K562 (cell line): ENCODE data around the gene BIRC7. TPM values are rescaled to one million over a fixed set of nuclear protein-coding genes. Genes with fewer than 3 reads are reported as not detected.

Experiments used
- ATAC-seq: fragments of 200-7000 bp; cut with Tn5 transposase; 3 replicates; pipeline ENCODE4 v1.9.1; 2020; ENCODE audit warnings: moderate library complexity
- BruUV-seq: library from RNA; stranded (reverse); fragments of 400-500 nt; replicated peaks from 2 replicates; lab custom pipeline; 2021; lab: Mats Ljungman, UMichigan
- CTCF ChIA-PET: fragments of 300-600 bp; formaldehyde crosslinking; extraction: SDS; loops from one replicate; lab custom pipeline; 2021; ENCODE audit warnings: low intra/inter-chr PET ratio; lab: Yijun Ruan, JAX
- POLR2A ChIA-PET: fragments of 300-600, 350-650 bp; sonication (Branson Sonifier 250); formaldehyde crosslinking; extraction: SDS; loops from one replicate; lab custom pipeline; 2021; ENCODE audit warnings: antibody characterized with exemption, inconsistent platforms; lab: Yijun Ruan, JAX
- DNase-seq, 4 experiments: peaks; one replicate each; pipeline versions ENCODE4 v3.0.0 to v3.0.0-alpha.2; 2011 to 2018; ENCODE audit warnings: low spot score in 3 of 4, mixed read lengths in 3 of 4; ENCODE audit errors: extremely low read depth in 1 of 4
- FAIRE-seq: peaks from 2 replicates; lab custom pipeline; 2011; peaks lifted over from hg19 to GRCh38; lab: Jason Lieb, UNC
- H2AFZ ChIP-seq: 2 replicates; pipeline ENCODE4 v1.6.0; 2011; ENCODE audit warnings: low read depth, low read length, control low read depth, inconsistent platforms
- H3K27ac ChIP-seq: fragments of 200-600 bp; 3 replicates; pipeline ENCODE4 v1.8.0; 2011; ENCODE audit warnings: low read depth, mild to moderate bottlenecking, control low read depth, inconsistent platforms, low read length, moderate library complexity, mixed read lengths; ENCODE audit errors: extremely low read depth
- H3K27me3 ChIP-seq, 2 experiments: fragments of 300-600 bp in 1 of 2; 2 replicates in 1 of 2; 3 replicates in 1 of 2; pipeline versions ENCODE4 v1.6.0 to v1.8.0; 2011; ENCODE audit warnings: inconsistent platforms in 2 of 2, low read length in 2 of 2, mild to moderate bottlenecking in 1 of 2, mixed read lengths in 1 of 2, moderate library complexity in 1 of 2; ENCODE audit not compliant: control insufficient read depth in 2 of 2, insufficient read depth in 2 of 2
- H3K36me3 ChIP-seq: fragments of 300-600 bp; 3 replicates; pipeline ENCODE4 v1.8.0; 2011; ENCODE audit warnings: mild to moderate bottlenecking, low read length, inconsistent platforms; ENCODE audit not compliant: control insufficient read depth, insufficient read depth
- H3K4me1 ChIP-seq, 2 experiments: fragments of 200-600 bp in 1 of 2; replicated peaks in 1 of 2; 2 replicates in 1 of 2; 3 replicates in 1 of 2; pipeline versions ENCODE4 v1.5.1 to v1.8.0; 2011; ENCODE audit warnings: inconsistent platforms in 2 of 2, low read length in 2 of 2, mild to moderate bottlenecking in 1 of 2, mixed read lengths in 1 of 2, moderate library complexity in 1 of 2; ENCODE audit not compliant: control insufficient read depth in 2 of 2, insufficient read depth in 2 of 2
- H3K4me2 ChIP-seq: 2 replicates; pipeline ENCODE4 v1.6.1; 2011; ENCODE audit warnings: low read length, control low read depth, inconsistent platforms, mixed read lengths; ENCODE audit not compliant: insufficient read depth
- H3K4me3 ChIP-seq: fragments of 200-600 bp; sonication (generic), shearing (Covaris generic); 2 replicates; pipeline ENCODE4 v1.5.1; 2016; ENCODE audit warnings: control low read depth, inconsistent platforms
- H3K79me2 ChIP-seq: fragments of 200-600 bp; 3 replicates; pipeline ENCODE4 v1.8.0; 2011; ENCODE audit warnings: low read length, inconsistent platforms; ENCODE audit not compliant: control insufficient read depth, insufficient read depth
- H3K9ac ChIP-seq, 2 experiments: 2 replicates each; pipeline versions ENCODE4 v1.6.0 to v1.6.1; 2011; ENCODE audit warnings: low read depth in 2 of 2, low read length in 2 of 2, control low read depth in 1 of 2, inconsistent platforms in 1 of 2, mild to moderate bottlenecking in 1 of 2, mixed read lengths in 1 of 2; ENCODE audit not compliant: insufficient read depth in 1 of 2
- H3K9me1 ChIP-seq: one replicate; pipeline ENCODE4 v1.6.0; 2011; ENCODE audit warnings: inconsistent platforms, mild to moderate bottlenecking, low read length, moderate library complexity; ENCODE audit not compliant: control insufficient read depth, insufficient read depth
- H3K9me3 ChIP-seq: replicated peaks from 2 replicates; pipeline ENCODE4 v1.5.1; 2011; ENCODE audit warnings: low read depth, low read length, inconsistent platforms; ENCODE audit not compliant: control insufficient read depth, insufficient read depth
- H4K20me1 ChIP-seq: replicated peaks from 2 replicates; pipeline ENCODE4 v1.6.1; 2011; ENCODE audit warnings: low read length, inconsistent platforms, mixed read lengths; ENCODE audit not compliant: control insufficient read depth, insufficient read depth
- DPF2 ChIP-seq: fragments of 450-650 bp; IDR thresholded peaks from 2 replicates; pipeline ENCODE4 v1.6.1; 2016
- JUND ChIP-seq, 2 experiments: IDR thresholded peaks; 2 replicates in 1 of 2; 3 replicates in 1 of 2; pipeline ENCODE4 v1.6.1; 2011; ENCODE audit warnings: borderline replicate concordance in 2 of 2, low read depth in 2 of 2, low read length in 2 of 2, improper control_type of control experiment in 1 of 2, missing biosample characterization in 1 of 2, missing genetic modification characterization in 1 of 2, missing genetic modification reagents in 1 of 2
- POLR2G ChIP-seq: fragments of 200-400 bp; formaldehyde crosslinking; IDR thresholded peaks from 2 replicates; pipeline ENCODE4 v1.6.1; 2017; ENCODE audit warnings: low read depth, mild to moderate bottlenecking, antibody characterized with exemption, low read length, moderate library complexity
- RBFOX2 ChIP-seq: fragments of 200-400 bp; formaldehyde crosslinking; IDR thresholded peaks from 2 replicates; pipeline ENCODE4 v1.6.1; 2017; ENCODE audit warnings: low read depth, mild to moderate bottlenecking, low read length, moderate library complexity
- RBM22 ChIP-seq: fragments of 200-400 bp; formaldehyde crosslinking; IDR thresholded peaks from 2 replicates; pipeline ENCODE4 v1.6.1; 2018; ENCODE audit warnings: low read length, low read depth; ENCODE audit not compliant: poor library complexity, severe bottlenecking
- SUPT5H ChIP-seq: fragments of 450-650 bp; IDR thresholded peaks from 2 replicates; pipeline ENCODE4 v1.6.1; 2016
- ZNF232 ChIP-seq: sonication (generic); formaldehyde crosslinking; IDR thresholded peaks from 2 replicates; pipeline ENCODE4 v1.8.0; 2022; ENCODE audit warnings: mild to moderate bottlenecking, missing genetic modification reagents
- WGBS: fragments of 100-300 bp; shearing (Covaris generic); methylation state at CpG from one replicate; pipeline ENCODE4 v1.1.6; 2016; ENCODE audit warnings: low coverage, mixed read lengths; ENCODE audit not compliant: insufficient coverage; ENCODE audit errors: missing lambda C conversion rate; 5-methylcytosine and 5-hydroxymethylcytosine counted together
- in situ Hi-C: fragments of 300-500 bp; cut with MboI; formaldehyde crosslinking; loops from 4 replicates; pipeline ENCODE4 v1.15.0; 2018; ENCODE audit warnings: inconsistent platforms, mixed read lengths
- intact Hi-C: fragments of 100-400 bp; cut with micrococcal nuclease; formaldehyde crosslinking; loops from 2 replicates; pipeline ENCODE4 v1.14.2; 2022
- polyA plus RNA-seq, 8 experiments: library from polyadenylated mRNA; depleted of rRNA in 4 of 8; stranded (reverse) in 5 of 8; unstranded in 3 of 8; fragments of >200 nt; fragmentation: Nextera tagmentation in 2 of 8; fragmentation: Illumina TruSeq in 1 of 8; extraction: Ambion mirVana in 2 of 8; extraction: Trizol in 1 of 8; gene quantifications; 2 replicates each; pipeline versions ENCODE4 v1.2.1 to v1.2.3, GENCODE V29; 2011 to 2014; ENCODE audit warnings: inconsistent platforms in 1 of 8, missing spikeins in 1 of 8
- total RNA-seq, 7 experiments: library from RNA; depleted of rRNA in 6 of 7; stranded (reverse); fragments of >200 nt in 6 of 7; fragmentation: Illumina TruSeq in 2 of 7; extraction: Trizol in 2 of 7; gene quantifications; 2 replicates each; pipeline versions ENCODE4 v1.2.1 to v1.2.3, GENCODE V29; 2011 to 2021; ENCODE audit warnings: low replicate concordance in 1 of 7
- TF ChIP-seq, protein P1 (sequence below), 2 experiments: fragments of 200-800 bp in 1 of 2; sonication (Bioruptor generic) in 1 of 2; sonication (generic) in 1 of 2; formaldehyde crosslinking in 1 of 2; IDR thresholded peaks in 1 of 2; conservative IDR thresholded peaks in 1 of 2; 2 replicates each; pipeline versions ENCODE4 v1.5.0 to v1.6.1; 2016 to 2020; ENCODE audit warnings: missing compliant biosample characterization in 1 of 2, missing genetic modification characterization in 1 of 2, missing genetic modification reagents in 1 of 2
- TF ChIP-seq, protein P2 (sequence below): fragments of 450-650 bp; IDR thresholded peaks from 2 replicates; pipeline ENCODE4 v1.6.1; 2016; ENCODE audit warnings: low read depth, mild to moderate bottlenecking, moderate library complexity

Gene BIRC7
- total and polyA plus RNA-seq, 9 of the 15 experiments (the other 6 are each of a cell fraction or from before 2014, with no cell fraction given) = 0.14 to 0.19 (median 0.16) TPM; not detected in 5

DNA sequence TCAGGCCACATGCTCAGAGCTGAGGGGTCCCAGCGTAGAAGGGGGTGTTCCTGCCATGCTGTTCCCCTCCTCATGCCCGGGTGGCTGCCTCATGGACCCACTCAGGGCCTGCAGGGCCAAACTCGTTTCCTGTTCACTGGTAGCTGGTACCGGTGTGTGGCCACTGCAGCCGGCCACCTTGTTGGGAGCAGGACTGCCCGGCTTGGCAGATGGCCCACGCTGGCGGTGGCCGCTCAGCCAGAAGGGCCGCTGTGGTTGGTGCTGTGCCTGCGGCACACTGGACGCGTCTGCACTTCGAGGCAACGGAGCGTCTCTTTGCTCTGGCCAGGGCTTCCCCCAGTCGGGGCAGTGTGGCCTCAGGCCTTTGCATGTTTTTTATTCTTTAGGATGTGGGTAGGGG lies 47.2 kb downstream of the BIRC7 start (continued):
- TF ChIP-seq, protein P1, sequence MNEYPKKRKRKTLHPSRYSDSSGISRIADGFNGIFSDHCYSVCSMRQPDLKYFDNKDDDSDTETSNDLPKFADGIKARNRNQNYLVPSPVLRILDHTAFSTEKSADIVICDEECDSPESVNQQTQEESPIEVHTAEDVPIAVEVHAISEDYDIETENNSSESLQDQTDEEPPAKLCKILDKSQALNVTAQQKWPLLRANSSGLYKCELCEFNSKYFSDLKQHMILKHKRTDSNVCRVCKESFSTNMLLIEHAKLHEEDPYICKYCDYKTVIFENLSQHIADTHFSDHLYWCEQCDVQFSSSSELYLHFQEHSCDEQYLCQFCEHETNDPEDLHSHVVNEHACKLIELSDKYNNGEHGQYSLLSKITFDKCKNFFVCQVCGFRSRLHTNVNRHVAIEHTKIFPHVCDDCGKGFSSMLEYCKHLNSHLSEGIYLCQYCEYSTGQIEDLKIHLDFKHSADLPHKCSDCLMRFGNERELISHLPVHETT (CRISPR knock-in tag; conservative IDR thresholded peaks at IDR 0.05 in 1 of 2, IDR thresholded peaks at IDR 0.05 in 1 of 2) = no peak
- no peak for TF ChIP-seq JUND (IDR thresholded peaks at IDR 0.05; ENCODE audit: borderline replicate concordance, low read depth, low read length)
- TF ChIP-seq JUND (tag; IDR thresholded peaks at IDR 0.05; ENCODE audit: borderline replicate concordance, low read depth, low read length) = no peak

DNA sequence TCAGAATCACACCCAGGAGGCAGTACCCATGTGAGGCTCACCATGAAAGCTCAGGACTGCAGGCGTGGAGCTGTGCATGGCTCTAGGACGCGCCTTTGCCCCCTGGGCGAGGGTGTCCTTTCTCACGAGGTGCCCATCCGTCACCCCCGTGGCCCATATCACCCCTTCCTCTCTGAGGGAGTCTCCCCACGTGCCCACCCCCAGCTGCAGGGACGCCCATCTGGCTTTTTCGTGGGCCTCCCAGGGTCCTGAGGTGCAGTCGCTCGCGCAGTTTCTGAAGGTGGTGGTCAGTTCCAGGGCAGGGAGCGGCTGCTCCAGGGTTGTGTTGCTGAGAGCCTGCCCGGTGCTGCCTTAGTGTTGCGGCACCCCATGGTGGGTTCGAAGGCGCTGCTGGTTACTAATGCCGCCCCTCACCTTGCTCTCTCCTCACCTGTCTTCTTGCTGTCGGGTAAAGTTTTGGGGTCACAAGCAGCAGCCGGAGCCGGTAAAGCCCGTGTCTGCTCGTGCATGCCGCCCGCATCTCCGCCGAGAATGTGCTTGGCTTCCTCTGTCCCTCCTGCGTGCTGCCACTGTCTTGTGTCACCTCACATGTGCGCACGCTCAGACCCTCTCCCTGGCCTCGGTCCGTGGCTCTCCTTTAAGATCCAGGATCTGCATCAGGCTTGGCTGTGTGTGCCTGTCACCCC lies 47.8 kb downstream of the BIRC7 start:
- Histone ChIP-seq H3K27me3 (no peaks in the 10 kb centered on the region), H2AFZ (no peak overlapping the region), H3K27ac (no peak overlapping the region), H3K4me2 (no peak overlapping the region), H4K20me1 (no peaks in the 10 kb centered on the region; the same call in 1 of the 2 replicates), H3K9ac (no peak overlapping the region; a peak in 1 of 4 replicates), H3K79me2 (no peaks in the 10 kb centered on the region), H3K4me3 (no peak overlapping the region), H3K9me3 (no peaks in the 10 kb centered on the region), H3K9me1 (no peaks in the 10 kb centered on the region), H3K36me3 (peaks cover 76% of the 10 kb centered on the region; the same call in 2 of the 3 replicates), H3K4me1 (peaks cover 0 to 29% of the 10 kb centered on the region in 2 experiments; a peak in 2 of 5 replicates)
- no TSS peak for BruUV-seq
- ATAC-seq (no peak), FAIRE-seq (no peak), DNase-seq (no peak)
- in situ Hi-C loops (no loop called here), intact Hi-C loops (no loop called here)
- POLR2A ChIA-PET = interaction anchor here (1.0 to 5.2 kb wide), 4 partner anchors 10 to 400 kb away, joined by 3 to 28 read pairs (median 15); partner anchors contain the start of genes ARFGAP1 and COL20A1
- TF ChIP-seq RBM22 (peak; percentile 39), SUPT5H (peak; percentile 19; the same call in 1 of the 2 replicates), POLR2G (peak; percentile 51), RBFOX2 (peak; percentile 56), ZNF232 (CRISPR knock-in tag) (no peak), DPF2 (no peak)
- TF ChIP-seq, protein P2, sequence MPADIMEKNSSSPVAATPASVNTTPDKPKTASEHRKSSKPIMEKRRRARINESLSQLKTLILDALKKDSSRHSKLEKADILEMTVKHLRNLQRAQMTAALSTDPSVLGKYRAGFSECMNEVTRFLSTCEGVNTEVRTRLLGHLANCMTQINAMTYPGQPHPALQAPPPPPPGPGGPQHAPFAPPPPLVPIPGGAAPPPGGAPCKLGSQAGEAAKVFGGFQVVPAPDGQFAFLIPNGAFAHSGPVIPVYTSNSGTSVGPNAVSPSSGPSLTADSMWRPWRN = no peak
- 96% methylated on average over 26 of the region's 33 CpGs for WGBS
- CTCF ChIA-PET = no interaction called here
